K562 (cell line): ENCODE data around the gene HOXB3. TPM values are rescaled to one million over a fixed set of nuclear protein-coding genes. Genes with fewer than 3 reads are reported as not detected.

ENCODE experiments used
- ATF2 ChIP-seq: sonication (generic); formaldehyde crosslinking; IDR thresholded peaks from 2 replicates; pipeline ENCODE4 v1.8.1; 2022; ENCODE audit warnings: missing genetic modification reagents
- ATF7 ChIP-seq: fragments of 450-650 bp; IDR thresholded peaks from 2 replicates; pipeline ENCODE4 v1.7.1; 2014; ENCODE audit warnings: mild to moderate bottlenecking, moderate library complexity
- CLOCK ChIP-seq: fragments of 250-450 bp; sonication (Bioruptor Pico); IDR thresholded peaks from 2 replicates; pipeline ENCODE4 v1.4.0; 2020; ENCODE audit warnings: mild to moderate bottlenecking, moderate library complexity, borderline replicate concordance
- ELF1 ChIP-seq: fragments of 200-800 bp; sonication (Bioruptor generic); IDR thresholded peaks from 2 replicates; pipeline ENCODE4 v1.6.1; 2016; ENCODE audit warnings: missing genetic modification characterization, missing compliant biosample characterization
- ETS2 ChIP-seq: IDR thresholded peaks from 2 replicates; pipeline ENCODE4 v1.6.1; 2016; ENCODE audit warnings: borderline replicate concordance, missing genetic modification characterization, mild to moderate bottlenecking, moderate library complexity, missing compliant biosample characterization; ENCODE audit not compliant: poor library complexity, severe bottlenecking
- GTF2B ChIP-seq: IDR thresholded peaks from 2 replicates; pipeline ENCODE4 v1.6.1; 2011; ENCODE audit not compliant: insufficient read length; ENCODE audit errors: extremely low read depth
- MBD2 ChIP-seq: sonication (generic); IDR thresholded peaks from 2 replicates; pipeline ENCODE4 v1.6.1; 2016; ENCODE audit warnings: low read depth, borderline replicate concordance
- MEF2A ChIP-seq: IDR thresholded peaks from 2 replicates; pipeline ENCODE4 v1.6.1; 2011; ENCODE audit warnings: low read depth, mild to moderate bottlenecking, low read length, moderate library complexity; ENCODE audit not compliant: control insufficient read depth
- NR2C1 ChIP-seq, 2 experiments: fragments of 450-650 bp; IDR thresholded peaks; 2 replicates each; pipeline ENCODE4 v1.6.1; 2017; ENCODE audit warnings: mild to moderate bottlenecking in 2 of 2, antibody characterized with exemption in 1 of 2, inconsistent platforms in 1 of 2, missing compliant biosample characterization in 1 of 2, missing genetic modification characterization in 1 of 2
- RERE ChIP-seq: sonication (generic); formaldehyde crosslinking; IDR thresholded peaks from 2 replicates; pipeline ENCODE4 v1.8.0; 2023; ENCODE audit warnings: missing genetic modification reagents, mild to moderate bottlenecking, borderline replicate concordance
- SMC3 ChIP-seq: conservative IDR thresholded peaks from 2 replicates; pipeline ENCODE4 v1.6.1; 2011; ENCODE audit warnings: low read depth, low read length, improper control_type of control experiment; ENCODE audit not compliant: insufficient read depth
- TCF7L2 ChIP-seq: fragments of 150-350 bp; IDR thresholded peaks from 2 replicates; pipeline ENCODE4 v1.6.1; 2016; ENCODE audit warnings: low read depth, mild to moderate bottlenecking, low read length, moderate library complexity
- THRB ChIP-seq: fragments of 450-650 bp; formaldehyde crosslinking; conservative IDR thresholded peaks from 2 replicates; pipeline ENCODE4 v1.4.0; 2022; ENCODE audit warnings: mild to moderate bottlenecking, missing genetic modification characterization
- polyA plus RNA-seq, 8 experiments: library from polyadenylated mRNA; depleted of rRNA in 4 of 8; stranded (reverse) in 5 of 8; unstranded in 3 of 8; fragments of >200 nt; fragmentation: Nextera tagmentation in 2 of 8; fragmentation: Illumina TruSeq in 1 of 8; extraction: Ambion mirVana in 2 of 8; extraction: Trizol in 1 of 8; gene quantifications; 2 replicates each; pipeline versions ENCODE4 v1.2.1 to v1.2.3, GENCODE V29; 2011 to 2014; ENCODE audit warnings: inconsistent platforms in 1 of 8, missing spikeins in 1 of 8
- total RNA-seq, 7 experiments: library from RNA; depleted of rRNA in 6 of 7; stranded (reverse); fragments of >200 nt in 6 of 7; fragmentation: Illumina TruSeq in 2 of 7; extraction: Trizol in 2 of 7; gene quantifications; 2 replicates each; pipeline versions ENCODE4 v1.2.1 to v1.2.3, GENCODE V29; 2011 to 2021; ENCODE audit warnings: low replicate concordance in 1 of 7

Gene HOXB3
- total and polyA plus RNA-seq, 9 of the 15 experiments (the other 6 are each of a cell fraction or from before 2014, with no cell fraction given) = 2.4 to 41.3 (median 20.2) TPM

GRCh38 chr17:48579760-48580554 lies 10.1 kb downstream of the HOXB3 start (continued):
- TF ChIP-seq MBD2 = peak; percentile 21; the same call in 1 of the 2 replicates
- TF ChIP-seq ATF7 = no peak
- no peak for TF ChIP-seq CLOCK (CRISPR knock-in tag)
- TF ChIP-seq ELF1 (tag) = no peak
- no peak for TF ChIP-seq MEF2A
- no peak for TF ChIP-seq NR2C1 (IDR thresholded peaks at IDR 0.05)
- TF ChIP-seq NR2C1 (tag; IDR thresholded peaks at IDR 0.05) = no peak
- no peak for TF ChIP-seq ATF2 (CRISPR knock-in tag)
- no peak for TF ChIP-seq RERE (CRISPR knock-in tag)
- no peak for TF ChIP-seq GTF2B
- TF ChIP-seq THRB (CRISPR knock-in tag) = no peak
- no peak for TF ChIP-seq TCF7L2
- TF ChIP-seq ETS2 (tag) = no peak
- TF ChIP-seq SMC3 = no peak
